ENCODE results near the gene PM20D1.
"Not testable (repeated sequence)": the region's sequence is repeated elsewhere in the genome, so short reads cannot be mapped to it uniquely, and the experiment has no call there.

PM20D1 gene

GRCh38 chr1:205849619-205850355, at the start of gene PM20D1:
Gene PM20D1 (minus strand): TSS chr1:205850132. CDS start chr1:205850072, 60 bp downstream.
- DNase-seq = peak; percentile 55

GRCh38 chr1:205896351-205896750, 46.4 kb upstream of the PM20D1 start:
- DNase-seq = no peak

- DNase-seq = not testable (repeated sequence)
Observed at GRCh38 chr1:205894119-205894518, 44.2 kb upstream of the PM20D1 start.

GRCh38 chr1:205892175-205892574, 42.2 kb upstream of the PM20D1 start:
- not testable (repeated sequence) for DNase-seq

GRCh38 chr1:205891481-205891880, 41.5 kb upstream of the PM20D1 start:
- DNase-seq = not testable (repeated sequence)

- DNase-seq = not testable (repeated sequence)
Observed at GRCh38 chr1:205890631-205891030, 40.7 kb upstream of the PM20D1 start.

- DNase-seq = not testable (repeated sequence)
Observed at GRCh38 chr1:205889706-205890105, 39.8 kb upstream of the PM20D1 start.

- DNase-seq = not testable (repeated sequence)
Observed at GRCh38 chr1:205889006-205889405, 39.1 kb upstream of the PM20D1 start.

GRCh38 chr1:205883792-205884191, 33.9 kb upstream of the PM20D1 start:
- DNase-seq = no peak

- no peak for DNase-seq
Observed at GRCh38 chr1:205880923-205881322, 31.0 kb upstream of the PM20D1 start.

GRCh38 chr1:205879974-205880373, 30.0 kb upstream of the PM20D1 start:
- DNase-seq = no peak

GRCh38 chr1:205878026-205878425, 28.1 kb upstream of the PM20D1 start:
- no peak for DNase-seq

GRCh38 chr1:205873148-205873547, 23.2 kb upstream of the PM20D1 start:
- not testable (repeated sequence) for DNase-seq

GRCh38 chr1:205870236-205870635, 20.3 kb upstream of the PM20D1 start:
- DNase-seq = no peak

GRCh38 chr1:205861540-205861939, 11.6 kb upstream of the PM20D1 start:
- no peak for DNase-seq

GRCh38 chr1:205858141-205858961, 8.4 kb upstream of the PM20D1 start:
- DNase-seq = no peak

GRCh38 chr1:205857501-205857900, 7.6 kb upstream of the PM20D1 start:
- DNase-seq = not testable (repeated sequence)

- DNase-seq = no peak
Observed at GRCh38 chr1:205856433-205856832, 6.5 kb upstream of the PM20D1 start.

- DNase-seq = no peak
Observed at GRCh38 chr1:205852969-205853368, 3.0 kb upstream of the PM20D1 start.

- DNase-seq = no peak
Observed at GRCh38 chr1:205851993-205852392, 2.1 kb upstream of the PM20D1 start.

GRCh38 chr1:205843036-205843859, 6.7 kb downstream of the PM20D1 start:
- no peak for DNase-seq

GRCh38 chr1:205842229-205842628, 7.7 kb downstream of the PM20D1 start:
- DNase-seq = no peak
